Measurements from ENCODE around the gene PHLDA1. TPM values are rescaled to one million over a fixed set of nuclear protein-coding genes. Genes with fewer than 3 reads are reported as not detected.

Gene PHLDA1
- total and polyA plus RNA-seq, 2 donors (not counting 3 experiments of a cell fraction or from before 2014, with no cell fraction given): 14.1 to 30.8 TPM

DNA sequence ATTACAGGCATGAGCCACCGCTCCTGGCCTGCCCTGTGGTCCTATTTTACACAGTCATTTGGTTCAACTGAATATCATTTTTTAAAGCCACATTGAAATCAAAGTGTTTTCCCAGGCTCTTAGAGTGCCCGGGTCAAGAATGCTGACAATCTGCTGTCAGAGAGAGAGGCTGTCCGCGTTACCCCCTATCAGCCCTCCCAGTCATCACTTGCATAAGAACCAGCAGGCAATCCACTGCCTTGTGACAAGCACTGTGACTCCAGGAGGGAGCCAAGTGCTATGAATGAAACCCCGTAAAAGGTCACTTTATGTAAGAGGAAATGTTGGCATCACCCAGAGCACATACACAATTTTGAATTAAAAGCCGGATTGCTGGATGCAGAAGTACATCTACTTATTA lies 13.5 kb downstream of the PHLDA1 start:
- TF ChIP-seq GATA2 (IDR thresholded peaks at IDR 0.05; ENCODE audit: insufficient read depth, insufficient read length, low read depth, low read length): no peak
- TF ChIP-seq POLR2AphosphoS5 (IDR thresholded peaks at IDR 0.05; ENCODE audit: insufficient read depth, low read depth, low read length): no peak
- no peak for TF ChIP-seq EZH2 (IDR thresholded peaks at IDR 0.05; ENCODE audit: borderline replicate concordance, low read depth, low read length, severe bottlenecking)
- no peak for TF ChIP-seq CTCF (IDR thresholded peaks at IDR 0.05; ENCODE audit: extremely low read depth in 1 of 2, insufficient read depth in 1 of 2, low read depth in 1 of 2, low read length in 2 of 2)
- TF ChIP-seq MYC (IDR thresholded peaks at IDR 0.05; ENCODE audit: low read depth, low read length): no peak
- TF ChIP-seq POLR2A (IDR thresholded peaks at IDR 0.05; ENCODE audit: low read depth, low read length): no peak
- Histone ChIP-seq H3K4me3 (replicated peaks in 1 of 3; ENCODE audit: insufficient read depth in 1 of 3, low read depth in 1 of 3, low read length in 3 of 3) (no peak overlapping the region), H3K4me2 (ENCODE audit: insufficient read depth, low read length) (no peak overlapping the region), H3K79me2 (ENCODE audit: control insufficient read depth, insufficient read depth, low read length) (no peaks in the 10 kb centered on the region), H2AFZ (ENCODE audit: low read depth, low read length) (no peak overlapping the region), H3K27ac (ENCODE audit: insufficient read depth, low read depth, low read length) (no peak overlapping the region), H3K36me3 (ENCODE audit: control insufficient read depth in 2 of 2, extremely low read depth in 1 of 2, insufficient read depth in 2 of 2, low read length in 2 of 2) (no peaks in the 10 kb centered on the region), H3K4me1 (ENCODE audit: control insufficient read depth, extremely low read depth, insufficient read depth, low read length) (peaks cover 25% of the 10 kb centered on the region), H3K9ac (replicated peaks; ENCODE audit: extremely low read depth, insufficient read depth, low read length) (no peak overlapping the region), H3K27me3 (ENCODE audit: control insufficient read depth in 2 of 2, insufficient read depth in 2 of 2, low read length in 2 of 2) (no peaks in the 10 kb centered on the region), H4K20me1 (replicated peaks; ENCODE audit: control insufficient read depth, extremely low read depth, insufficient read depth, low read length) (no peaks in the 10 kb centered on the region), H3K9me1 (replicated peaks; ENCODE audit: control insufficient read depth, extremely low read depth, insufficient read depth, low read length) (no peaks in the 10 kb centered on the region), H3K9me3 (replicated peaks; ENCODE audit: control insufficient read depth, insufficient read depth, low read length) (no peaks in the 10 kb centered on the region)
- CTCF ChIA-PET: interaction anchor here (0.9 kb wide), 1 partner anchor 9 kb away, joined by 3 read pairs; no protein-coding TSS in a partner anchor
- DNase-seq (ENCODE audit: low read depth, low spot score): no peak
- no TSS peak for BruUV-seq (replicated peaks)
- dilution Hi-C loops (cut with MboI; ENCODE audit: extremely low pct_ligation_motif_present, low sequenced_read_pairs) (no loop called here), intact Hi-C loops (cut with micrococcal nuclease) (no loop called here)
- FAIRE-seq: no peak
- POLR2A ChIA-PET: no interaction called here

GRCh38 chr12:76014007-76014406 lies 17.6 kb downstream of the PHLDA1 start:
- Histone ChIP-seq H4K20me1 (replicated peaks; ENCODE audit: control insufficient read depth, extremely low read depth, insufficient read depth, low read length) (no peaks in the 10 kb centered on the region), H3K9me1 (replicated peaks; ENCODE audit: control insufficient read depth, extremely low read depth, insufficient read depth, low read length) (no peaks in the 10 kb centered on the region), H3K4me1 (ENCODE audit: control insufficient read depth, extremely low read depth, insufficient read depth, low read length) (peaks cover 4% of the 10 kb centered on the region), H3K27me3 (ENCODE audit: control insufficient read depth in 2 of 2, insufficient read depth in 2 of 2, low read length in 2 of 2) (no peaks in the 10 kb centered on the region), H3K9me3 (replicated peaks; ENCODE audit: control insufficient read depth, insufficient read depth, low read length) (no peaks in the 10 kb centered on the region), H3K4me3 (replicated peaks in 1 of 3; ENCODE audit: insufficient read depth in 1 of 3, low read depth in 1 of 3, low read length in 3 of 3) (no peak overlapping the region), H3K4me2 (ENCODE audit: insufficient read depth, low read length) (no peak overlapping the region), H3K36me3 (ENCODE audit: control insufficient read depth in 2 of 2, extremely low read depth in 1 of 2, insufficient read depth in 2 of 2, low read length in 2 of 2) (no peaks in the 10 kb centered on the region), H3K27ac (ENCODE audit: insufficient read depth, low read depth, low read length) (no peak overlapping the region), H3K9ac (replicated peaks; ENCODE audit: extremely low read depth, insufficient read depth, low read length) (no peak overlapping the region), H3K79me2 (ENCODE audit: control insufficient read depth, insufficient read depth, low read length) (no peaks in the 10 kb centered on the region), H2AFZ (ENCODE audit: low read depth, low read length) (no peak overlapping the region)
- ChIA-PET POLR2A (no interaction called here), CTCF (interaction anchor here (1.4 to 1.6 kb wide), 2 partner anchors 11 to 33 kb away, joined by 4 to 7 read pairs; no protein-coding TSS in a partner anchor)
- FAIRE-seq (no peak), DNase-seq (ENCODE audit: low read depth, low spot score) (no peak)
- TF ChIP-seq FOS (IDR thresholded peaks at IDR 0.05; ENCODE audit: borderline replicate concordance, insufficient read depth, low read length): no peak
- no peak for TF ChIP-seq POLR2A (IDR thresholded peaks at IDR 0.05; ENCODE audit: low read depth, low read length)
- TF ChIP-seq MYC (IDR thresholded peaks at IDR 0.05; ENCODE audit: low read depth, low read length): no peak
- TF ChIP-seq CTCF (IDR thresholded peaks at IDR 0.05; ENCODE audit: extremely low read depth in 1 of 2, insufficient read depth in 1 of 2, low read depth in 1 of 2, low read length in 2 of 2): no peak
- TF ChIP-seq MAX (IDR thresholded peaks at IDR 0.05; ENCODE audit: insufficient read depth, insufficient read length): no peak
- BruUV-seq (replicated peaks): no TSS peak
- intact Hi-C loops (cut with micrococcal nuclease) (no loop called here), dilution Hi-C loops (cut with MboI; ENCODE audit: extremely low pct_ligation_motif_present, low sequenced_read_pairs) (no loop called here)
